ENCODE data around the gene RUFY1.
"Not testable (repeated sequence)": the region's sequence is repeated elsewhere in the genome, so short reads cannot be mapped to it uniquely, and the experiment has no call there.

The RUFY1 gene

GRCh38 chr5:179534431-179534830 lies 15.9 kb upstream of the RUFY1 start:
- DNase-seq (ENCODE audit: low read depth): no peak

DNA sequence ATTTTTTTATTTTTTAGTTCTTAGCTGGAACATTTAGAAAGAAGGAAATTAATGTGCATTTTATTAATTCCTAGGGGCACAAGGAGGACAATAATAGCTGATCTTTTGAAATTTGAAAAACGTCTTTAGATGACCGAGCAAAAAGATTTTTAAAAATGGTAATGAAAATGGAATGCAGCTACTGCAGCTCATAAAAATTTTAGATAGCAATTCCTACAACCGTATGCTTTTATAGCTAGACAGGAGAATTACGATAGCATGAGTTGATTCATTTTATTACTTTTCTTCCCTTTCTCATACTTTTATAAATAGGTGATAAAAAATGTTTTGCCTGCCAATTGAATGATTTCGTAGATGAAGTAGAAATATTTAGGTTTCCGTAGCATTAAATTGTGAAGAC lies 13.7 kb upstream of the RUFY1 start:
- no peak for DNase-seq (ENCODE audit: low read depth)

DNA sequence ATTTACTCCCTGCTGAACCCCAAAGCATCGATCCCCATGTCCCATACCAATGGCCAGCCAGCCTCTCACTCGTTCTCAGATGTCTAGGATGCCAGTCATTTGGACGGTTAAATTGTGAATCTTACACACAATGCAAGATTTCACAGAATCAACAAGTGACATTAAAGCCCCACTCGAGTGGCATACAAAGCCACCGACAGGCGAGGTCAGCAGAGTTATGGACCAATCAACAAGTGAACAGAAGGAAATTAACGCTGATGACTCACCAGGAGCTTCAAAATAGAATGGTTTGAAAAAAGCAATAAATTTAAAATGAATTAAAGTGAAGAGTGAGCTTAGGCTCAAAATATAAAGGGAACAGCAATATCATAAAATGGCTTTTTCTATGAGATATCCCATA lies 8.2 kb upstream of the RUFY1 start:
- DNase-seq (ENCODE audit: low read depth): no peak

DNA sequence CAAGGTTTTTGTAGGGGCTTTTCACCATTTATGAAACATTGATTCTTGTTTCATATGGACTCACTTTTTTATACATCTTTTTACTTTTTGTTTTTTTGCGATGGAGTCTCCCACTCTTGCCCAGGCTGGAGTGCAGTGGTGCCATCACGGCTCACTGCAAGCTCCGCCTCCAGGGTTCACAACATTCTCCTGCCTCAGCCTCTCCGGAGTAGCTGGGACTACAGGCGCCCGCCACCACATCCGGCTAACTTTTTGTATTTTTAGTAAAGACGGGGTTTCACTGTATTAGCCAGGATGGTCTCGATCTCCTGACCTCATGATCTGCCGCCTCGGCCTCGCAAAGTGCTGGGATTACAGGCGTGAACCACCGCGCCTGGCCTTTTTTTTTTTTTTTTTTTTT lies 7.1 kb upstream of the RUFY1 start:
- not testable (repeated sequence) for DNase-seq (ENCODE audit: low read depth)

- DNase-seq (ENCODE audit: low read depth): no peak
These were observed 2.7 kb downstream of the RUFY1 start for GRCh38 chr5:179553006-179553405.

DNA sequence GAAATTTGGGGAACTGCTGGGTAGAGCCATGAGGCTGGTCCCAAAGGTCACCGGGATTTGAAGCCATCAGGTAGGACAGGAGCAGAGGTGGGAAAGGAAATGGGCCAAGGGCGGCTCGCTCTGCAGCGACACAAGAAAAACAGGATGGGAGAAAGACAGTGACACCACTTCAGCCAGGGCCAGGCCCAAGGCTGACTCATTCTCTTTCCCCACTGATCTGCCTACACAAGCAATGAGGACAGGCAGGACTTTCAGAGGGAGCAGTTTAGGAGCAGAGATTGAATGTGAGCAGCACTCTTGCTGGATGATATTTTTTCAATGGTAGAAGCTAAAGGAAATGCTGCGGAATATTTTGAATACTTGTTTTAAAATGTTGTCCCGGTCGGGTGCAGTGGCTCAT lies 3.5 kb downstream of the RUFY1 start:
- DNase-seq (ENCODE audit: low read depth): no peak

- DNase-seq (ENCODE audit: low read depth): no peak
These were observed 4.6 kb downstream of the RUFY1 start for GRCh38 chr5:179554981-179555380.

GRCh38 chr5:179558261-179558799 lies 8.0 kb downstream of the RUFY1 start:
- not testable (repeated sequence) for DNase-seq (ENCODE audit: low read depth)

- no peak for DNase-seq (ENCODE audit: low read depth)
These were observed 8.6 kb downstream of the RUFY1 start for GRCh38 chr5:179558932-179559283.

- DNase-seq (ENCODE audit: low read depth): peak; percentile 56
These were observed 9.2 kb downstream of the RUFY1 start for GRCh38 chr5:179559284-179560252.

DNA sequence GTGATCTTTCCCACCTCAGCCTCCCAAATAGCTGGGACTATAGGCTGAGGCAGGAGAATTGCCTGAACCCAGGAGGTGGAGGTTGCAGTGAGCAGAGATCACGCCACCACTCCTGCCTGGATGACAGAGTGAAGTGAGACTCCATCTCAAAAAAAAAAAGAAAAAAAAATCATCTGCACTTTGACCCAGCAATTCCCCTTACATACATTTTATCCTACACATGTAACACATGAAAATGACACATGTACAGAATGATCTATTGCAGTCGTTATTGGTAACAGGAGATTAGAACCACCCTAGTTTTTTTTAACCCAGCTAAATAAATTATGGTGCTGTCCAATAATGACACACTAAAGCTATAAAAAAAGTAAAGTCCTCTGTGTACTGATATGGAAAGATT lies 14.2 kb downstream of the RUFY1 start:
- DNase-seq (ENCODE audit: low read depth): no peak

DNA sequence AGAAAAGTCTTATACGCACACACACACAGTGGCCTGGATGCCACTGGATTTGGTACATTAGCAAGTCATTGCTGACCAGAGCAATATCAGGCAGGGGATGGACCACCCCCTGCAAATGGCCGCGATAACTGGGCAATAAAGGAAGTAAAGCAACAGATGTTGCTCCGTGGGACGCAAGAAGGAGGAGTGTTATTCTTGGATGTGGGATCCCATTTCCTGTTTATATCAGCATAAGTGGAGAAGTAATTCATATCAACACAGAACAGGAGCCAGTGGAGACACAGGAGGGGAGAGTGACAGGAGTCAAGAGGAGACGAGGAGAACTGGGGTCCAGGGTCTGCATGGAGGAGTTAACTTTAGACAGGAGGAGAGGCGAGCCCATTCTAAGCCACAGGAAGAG lies 18.4 kb downstream of the RUFY1 start:
- DNase-seq (ENCODE audit: low read depth): no peak

- no peak for DNase-seq (ENCODE audit: low read depth)
These were observed 22.0 kb downstream of the RUFY1 start for GRCh38 chr5:179572386-179572785.

- no peak for DNase-seq (ENCODE audit: low read depth)
These were observed 27.1 kb downstream of the RUFY1 start for GRCh38 chr5:179577286-179577960.

- no peak for DNase-seq (ENCODE audit: low read depth)
These were observed 35.6 kb downstream of the RUFY1 start for GRCh38 chr5:179585941-179586401.

GRCh38 chr5:179588166-179588565 lies 37.8 kb downstream of the RUFY1 start:
- no peak for DNase-seq (ENCODE audit: low read depth)

GRCh38 chr5:179595916-179596315 lies 45.6 kb downstream of the RUFY1 start:
- DNase-seq (ENCODE audit: low read depth): no peak

- no peak for DNase-seq (ENCODE audit: low read depth)
These were observed 46.1 kb downstream of the RUFY1 start for GRCh38 chr5:179596421-179596820.

DNA sequence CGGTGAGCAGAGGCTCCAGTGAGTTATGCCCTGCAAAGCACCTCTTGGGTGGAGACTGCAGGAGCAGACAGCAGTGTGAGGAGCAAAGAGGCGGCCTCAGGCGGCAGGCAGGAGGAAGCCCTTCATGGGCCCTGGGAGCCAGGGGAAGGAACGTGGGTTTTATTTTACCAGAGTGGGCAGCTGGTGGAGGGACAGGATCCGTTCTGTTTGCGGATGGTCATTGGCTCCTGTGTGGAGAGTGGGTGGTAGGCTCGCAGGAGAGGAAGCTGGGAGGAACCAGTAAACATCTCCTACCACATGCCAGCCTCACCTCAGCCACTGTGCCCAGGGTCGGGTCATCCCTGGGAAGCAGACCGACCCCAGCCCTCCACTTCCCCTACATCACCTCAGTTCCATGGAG lies 48.7 kb downstream of the RUFY1 start:
- no peak for DNase-seq (ENCODE audit: low read depth)

- DNase-seq (ENCODE audit: low read depth): no peak
These were observed 49.2 kb downstream of the RUFY1 start for GRCh38 chr5:179599566-179599965.

DNA sequence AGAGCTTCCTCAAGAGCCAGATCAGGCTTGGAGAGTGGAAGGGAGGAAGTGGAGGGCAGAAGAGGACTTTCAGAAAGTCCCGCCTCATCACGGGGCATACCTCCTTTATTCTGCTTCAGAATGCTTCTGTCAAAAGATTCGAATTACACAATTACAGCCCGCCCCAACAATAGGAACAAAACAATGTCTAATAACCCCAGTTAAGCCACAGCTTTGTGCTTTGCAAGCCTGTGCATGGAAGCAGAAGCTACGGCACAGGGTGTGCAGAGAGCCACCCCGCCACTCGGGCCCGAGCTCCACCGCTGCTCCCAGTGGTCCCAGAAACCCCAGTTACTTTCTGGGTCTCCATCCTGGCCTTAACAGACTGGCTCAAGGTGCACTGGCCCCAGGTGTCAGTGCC lies 49.6 kb downstream of the RUFY1 start:
- no peak for DNase-seq (ENCODE audit: low read depth)

GRCh38 chr5:179601871-179602625 lies 51.7 kb downstream of the RUFY1 start:
- DNase-seq (ENCODE audit: low read depth): no peak
